HCT116 (cell line): ENCODE data around the gene XRN2. TPM values are rescaled to one million over a fixed set of nuclear protein-coding genes. Genes with fewer than 3 reads are reported as not detected.

Experiments used
- ATAC-seq: fragments of 200-7000 bp; cut with Tn5 transposase; 2 replicates; pipeline ENCODE4 v1.9.1; 2020; ENCODE audit warnings: mild to moderate bottlenecking, moderate library complexity
- BruUV-seq: library from RNA; stranded (reverse); fragments of 400-500 nt; replicated peaks from 2 replicates; lab custom pipeline; 2021; lab: Mats Ljungman, UMichigan
- CTCF ChIA-PET: fragments of 300-600 bp; sonication (Branson Sonifier 250); formaldehyde crosslinking; loops from one replicate; lab custom pipeline; 2021; ENCODE audit warnings: antibody characterized with exemption; lab: Charles Lee
- POLR2A ChIA-PET: fragments of 300-600, 350-600 bp; sonication (Branson Sonifier 250); formaldehyde crosslinking; loops from one replicate; lab custom pipeline; 2021; ENCODE audit warnings: antibody characterized with exemption; lab: Charles Lee
- RAD21 ChIA-PET, 2 experiments: fragments of 300-600 bp; sonication (Branson Sonifier 250); formaldehyde crosslinking; loops; one replicate each; lab custom pipeline; 2023; ENCODE audit warnings: low total read pairs in 2 of 2; ENCODE audit not compliant: uncharacterized antibody in 2 of 2, unreplicated experiment in 2 of 2, low non-redundant PET in 1 of 2; lab: Charles Lee
- DNase-seq: peaks from one replicate; pipeline ENCODE4 v3.0.0-alpha.2; 2010; ENCODE audit warnings: low read depth, low spot score
- H2AFZ ChIP-seq: fragments of 200-600 bp; shearing (Covaris generic), sonication (generic); 2 replicates; pipeline ENCODE4 v1.6.1; 2017; ENCODE audit warnings: low read depth, mixed run types, mixed read lengths, antibody characterized with exemption, low read length; ENCODE audit not compliant: poor library complexity, severe bottlenecking
- H3K27ac ChIP-seq: 2 replicates; pipeline ENCODE4 v1.5.1; 2012; ENCODE audit warnings: low read depth, low read length
- H3K27me3 ChIP-seq: fragments of 200-600 bp; sonication (generic); 2 replicates; pipeline ENCODE4 v1.6.1; 2016; ENCODE audit warnings: mixed run types, low read length, mixed read lengths; ENCODE audit not compliant: insufficient read depth
- H3K36me3 ChIP-seq, 2 experiments: fragments of 200-500 bp in 1 of 2; fragments of 200-600 bp in 1 of 2; sonication (Bioruptor generic) in 1 of 2; sonication (generic) in 1 of 2; 2 replicates each; pipeline versions ENCODE4 v1.5.1 to v1.6.1; 2014 to 2016; ENCODE audit warnings: low read length in 2 of 2, inconsistent platforms in 1 of 2, mixed read lengths in 1 of 2, mixed run types in 1 of 2; ENCODE audit not compliant: insufficient read depth in 2 of 2, control insufficient read depth in 1 of 2
- H3K4me1 ChIP-seq, 2 experiments: fragments of 200-600 bp in 1 of 2; sonication (generic) in 1 of 2; 2 replicates each; pipeline versions ENCODE4 v1.5.1 to v1.6.1; 2012 to 2017; ENCODE audit warnings: low read length in 2 of 2, inconsistent platforms in 1 of 2, mild to moderate bottlenecking in 1 of 2, mixed read lengths in 1 of 2, mixed run types in 1 of 2, moderate library complexity in 1 of 2; ENCODE audit not compliant: insufficient read depth in 2 of 2, control insufficient read depth in 1 of 2
- H3K4me2 ChIP-seq: fragments of 200-600 bp; sonication (generic); 2 replicates; pipeline ENCODE4 v1.6.1; 2017; ENCODE audit warnings: mixed run types, low read length, mixed read lengths
- H3K4me3 ChIP-seq, 2 experiments: fragments of 200-600 bp in 1 of 2; sonication (generic) in 1 of 2; replicated peaks in 1 of 2; 2 replicates each; pipeline ENCODE4 v1.5.1; 2011 to 2016; ENCODE audit warnings: low read length in 2 of 2, control low read depth in 1 of 2, low read depth in 1 of 2, mild to moderate bottlenecking in 1 of 2, mixed read lengths in 1 of 2, mixed run types in 1 of 2
- H3K79me2 ChIP-seq: fragments of 200-600 bp; sonication (generic); 2 replicates; pipeline ENCODE4 v1.6.1; 2017; ENCODE audit warnings: mild to moderate bottlenecking, mixed run types, low read length, moderate library complexity, mixed read lengths; ENCODE audit not compliant: insufficient read depth
- H3K9ac ChIP-seq: fragments of 200-600 bp; sonication (generic); 2 replicates; pipeline ENCODE4 v1.6.1; 2016; ENCODE audit warnings: low read length, mixed read lengths
- H3K9me2 ChIP-seq: fragments of 200-600 bp; sonication (generic), shearing (Covaris generic); 2 replicates; pipeline ENCODE4 v1.6.1; 2017; ENCODE audit warnings: mixed run types, mild to moderate bottlenecking, moderate library complexity; ENCODE audit not compliant: insufficient read depth
- H3K9me3 ChIP-seq, 2 experiments: fragments of 200-500 bp in 1 of 2; fragments of 200-600 bp in 1 of 2; sonication (Bioruptor generic) in 1 of 2; sonication (generic) in 1 of 2; 2 replicates each; pipeline ENCODE4 v1.6.1; 2014 to 2017; ENCODE audit warnings: low read length in 2 of 2, mixed read lengths in 2 of 2, inconsistent platforms in 1 of 2, low read depth in 1 of 2, mild to moderate bottlenecking in 1 of 2, mixed run types in 1 of 2, moderate library complexity in 1 of 2; ENCODE audit not compliant: control insufficient read depth in 1 of 2, insufficient read depth in 1 of 2
- H4K20me1 ChIP-seq: fragments of 200-600 bp; sonication (generic), shearing (Covaris generic); 2 replicates; pipeline ENCODE4 v1.6.1; 2017; ENCODE audit warnings: mixed run types, mild to moderate bottlenecking, moderate library complexity; ENCODE audit not compliant: insufficient read depth
- ATF3 ChIP-seq: IDR thresholded peaks from 2 replicates; pipeline ENCODE4 v1.6.1; 2012
- CEBPB ChIP-seq: IDR thresholded peaks from 2 replicates; pipeline ENCODE4 v1.6.1; 2012; ENCODE audit warnings: low read depth
- CTCF ChIP-seq, 3 experiments: fragments of 200-600 bp in 1 of 3; sonication (generic) in 1 of 3; IDR thresholded peaks in 2 of 3; conservative IDR thresholded peaks in 1 of 3; 2 replicates each; pipeline ENCODE4 v1.5.1; 2012 to 2017; ENCODE audit warnings: low read depth in 2 of 3, low read length in 2 of 3, antibody characterized with exemption in 1 of 3, borderline replicate concordance in 1 of 3, control low read depth in 1 of 3, mild to moderate bottlenecking in 1 of 3, mixed read lengths in 1 of 3, mixed run types in 1 of 3, moderate library complexity in 1 of 3; ENCODE audit not compliant: insufficient read depth in 1 of 3
- EGR1 ChIP-seq: IDR thresholded peaks from 2 replicates; pipeline ENCODE4 v1.6.1; 2012; ENCODE audit warnings: low read depth
- ELF1 ChIP-seq: IDR thresholded peaks from 2 replicates; pipeline ENCODE4 v1.6.1; 2012; ENCODE audit warnings: low read depth, borderline replicate concordance
- EZH2 ChIP-seq: fragments of 200-600 bp; sonication (generic); IDR thresholded peaks from 2 replicates; pipeline ENCODE4 v1.6.1; 2017; ENCODE audit warnings: antibody characterized with exemption, mixed run types
- JUND ChIP-seq: IDR thresholded peaks from 2 replicates; pipeline ENCODE4 v1.6.1; 2012
- MAX ChIP-seq: IDR thresholded peaks from 2 replicates; pipeline ENCODE4 v1.6.1; 2012
- POLR2A ChIP-seq: IDR thresholded peaks from 2 replicates; pipeline ENCODE4 v1.7.0; 2011; ENCODE audit warnings: borderline replicate concordance; ENCODE audit not compliant: insufficient read depth, insufficient read length; ENCODE audit errors: extremely low read depth
- POLR2AphosphoS5 ChIP-seq: IDR thresholded peaks from 2 replicates; pipeline ENCODE4 v1.6.1; 2011; ENCODE audit warnings: mild to moderate bottlenecking, low read depth, low read length, moderate library complexity
- RAD21 ChIP-seq: IDR thresholded peaks from 2 replicates; pipeline ENCODE4 v1.6.1; 2012; ENCODE audit warnings: low read depth, mild to moderate bottlenecking
- REST ChIP-seq: IDR thresholded peaks from 2 replicates; pipeline ENCODE4 v1.6.1; 2012; ENCODE audit warnings: low read depth
- SIN3A ChIP-seq: IDR thresholded peaks from 2 replicates; pipeline ENCODE4 v1.6.1; 2012; ENCODE audit warnings: low read depth
- SP1 ChIP-seq: IDR thresholded peaks from 2 replicates; pipeline ENCODE4 v1.6.1; 2012; ENCODE audit warnings: low read depth
- TCF7L2 ChIP-seq: IDR thresholded peaks from 2 replicates; pipeline ENCODE4 v1.7.0; 2011; ENCODE audit warnings: borderline replicate concordance, inconsistent platforms; ENCODE audit not compliant: insufficient read depth, insufficient read length; ENCODE audit errors: extremely low read depth
- ZFX ChIP-seq: fragments of 450-650 bp; IDR thresholded peaks from 2 replicates; pipeline ENCODE4 v1.6.1; 2017
- intact Hi-C: fragments of 100-400 bp; cut with micrococcal nuclease; formaldehyde crosslinking; loops from 2 replicates; pipeline ENCODE4 v1.10.0; 2022
- total RNA-seq: library from RNA; stranded (reverse); gene quantifications from one replicate; pipeline ENCODE4 v1.2.1, GENCODE V29; 2021; ENCODE audit not compliant: unreplicated experiment

XRN2 gene
- total RNA-seq, 1 experiment from 2014 or later: 101 TPM

GRCh38 chr20:21344961-21345360, 41.8 kb downstream of the XRN2 start:
- no peak for DNase-seq
- H3K4me2 ChIP-seq: no peak overlapping the region
- TF ChIP-seq POLR2A (no peak), TCF7L2 (no peak), ZFX (no peak), SP1 (no peak), EZH2 (no peak), ATF3 (no peak), RAD21 (no peak), POLR2AphosphoS5 (no peak)
- intact Hi-C loops: no loop called here
- ChIA-PET CTCF (no interaction called here), RAD21 (no interaction called here), POLR2A (no interaction called here)
- H3K36me3 ChIP-seq: peaks cover 25 to 43% of the 10 kb centered on the region in 2 experiments
- H3K4me3 ChIP-seq: no peak overlapping the region
- no peaks in the 10 kb centered on the region for H4K20me1 ChIP-seq
- no peak overlapping the region for H2AFZ ChIP-seq
- peaks cover 36% of the 10 kb centered on the region for H3K79me2 ChIP-seq
- H3K27me3 ChIP-seq: no peaks in the 10 kb centered on the region
- H3K27ac ChIP-seq: no peak overlapping the region
- no peak for ATAC-seq
- no peaks in the 10 kb centered on the region for H3K4me1 ChIP-seq
- no peaks in the 10 kb centered on the region for H3K9me2 ChIP-seq
- H3K9ac ChIP-seq: no peak overlapping the region
- no peaks in the 10 kb centered on the region for H3K9me3 ChIP-seq
- BruUV-seq: no TSS peak

- ChIA-PET CTCF (interaction anchor here (2.2 kb wide), 1 partner anchor 117 kb away, joined by 5 read pairs; no protein-coding TSS in a partner anchor), RAD21 (interaction anchor here in 1 of 2 experiments (0.6 kb wide), 1 partner anchor 21 kb away, joined by 3 read pairs; no protein-coding TSS in a partner anchor), POLR2A (no interaction called here)
- Histone ChIP-seq H3K79me2 (peaks cover 9% of the 10 kb centered on the region), H3K4me2 (no peak overlapping the region), H3K4me1 (no peaks in the 10 kb centered on the region), H2AFZ (no peak overlapping the region), H3K4me3 (no peak overlapping the region), H3K9ac (no peak overlapping the region), H3K36me3 (peaks cover 24 to 33% of the 10 kb centered on the region in 2 experiments), H3K9me3 (no peaks in the 10 kb centered on the region), H3K9me2 (no peaks in the 10 kb centered on the region), H3K27ac (no peak overlapping the region), H4K20me1 (0 out of 2 replicates have a peak, but pooled peaks cover 2% of the 10 kb centered on the region), H3K27me3 (no peaks in the 10 kb centered on the region)
- intact Hi-C loops: no loop called here
- no peak for ATAC-seq
- DNase-seq: no peak
- no TSS peak for BruUV-seq
- TF ChIP-seq CEBPB (no peak), JUND (no peak), EGR1 (no peak), REST (no peak), POLR2AphosphoS5 (no peak), MAX (no peak), ELF1 (no peak), CTCF (IDR thresholded peaks at IDR 0.05 in 2 of 3, conservative IDR thresholded peaks at IDR 0.05 in 1 of 3; ENCODE audit: borderline replicate concordance in 1 of 3, insufficient read depth in 1 of 3, low read depth in 2 of 3, low read length in 2 of 3) (no peak), ATF3 (no peak), SP1 (no peak), ZFX (no peak), SIN3A (no peak)
These were observed 49.6 kb downstream of the XRN2 start for GRCh38 chr20:21352703-21353102.
